Activated CD4-positive, alpha-beta T cell treated with anti-CD3 and anti-CD28 coated beads for 36 hours (primary cell): ENCODE data around the gene CNN1. TPM values are rescaled to one million over a fixed set of nuclear protein-coding genes. Genes with fewer than 3 reads are reported as not detected.
"Not testable (repeated sequence)": the region's sequence is repeated elsewhere in the genome, so short reads cannot be mapped to it uniquely, and the experiment has no call there.

Experiments used
- ATAC-seq: fragments of 200-7000 bp; cut with Tn5 transposase; one replicate; pipeline ENCODE4 v1.10.0; 2021; ENCODE audit warnings: mild to moderate bottlenecking, moderate library complexity
- CTCF ChIA-PET: fragments of 350-600 bp; sonication (Branson Sonifier 250); formaldehyde crosslinking; loops from one replicate; lab custom pipeline; 2021; ENCODE audit warnings: antibody characterized with exemption; lab: Charles Lee
- POLR2A ChIA-PET: fragments of 350-600 bp; sonication (Branson Sonifier 250); formaldehyde crosslinking; loops from one replicate; lab custom pipeline; 2021; ENCODE audit warnings: antibody characterized with exemption, inconsistent platforms; lab: Charles Lee
- DNase-seq: peaks from one replicate; pipeline ENCODE4 v3.0.0-alpha.2; 2020
- H3K27ac Mint-ChIP-seq: one replicate; pipeline ENCODE4 v1.8.0; 2021; ENCODE audit warnings: mixed read lengths
- H3K27me3 Mint-ChIP-seq: one replicate; pipeline ENCODE4 v1.8.0; 2021; ENCODE audit warnings: mixed read lengths
- H3K36me3 Mint-ChIP-seq: one replicate; pipeline ENCODE4 v1.8.0; 2021; ENCODE audit warnings: low read depth, mixed read lengths
- H3K4me1 Mint-ChIP-seq: one replicate; pipeline ENCODE4 v1.8.0; 2021; ENCODE audit warnings: mixed read lengths
- H3K4me3 Mint-ChIP-seq: one replicate; pipeline ENCODE4 v1.8.0; 2021; ENCODE audit warnings: mild to moderate bottlenecking, moderate library complexity, mixed read lengths
- H3K9me3 Mint-ChIP-seq: one replicate; pipeline ENCODE4 v1.8.0; 2021; ENCODE audit warnings: low read depth, mixed read lengths
- intact Hi-C, 2 experiments: fragments of 100-400 bp; cut with DNase I in 1 of 2; cut with micrococcal nuclease in 1 of 2; formaldehyde crosslinking; loops; one replicate each; pipeline versions ENCODE4 v1.14.2 to v1.15.1; 2022 to 2024; cut with DNase I, micrococcal nuclease
- total RNA-seq, 2 experiments: library from RNA; stranded (reverse); gene quantifications; one replicate each; pipeline ENCODE4 v1.2.3, GENCODE V29; 2021

Gene CNN1
- total RNA-seq, 2 experiments from 2014 or later: not detected

- no peak overlapping the region for H3K4me3 Mint-ChIP-seq
- DNase-seq (peak; percentile 42), ATAC-seq (no peak)
- H3K27ac Mint-ChIP-seq: peak overlapping the region; percentile 48
- peaks cover 25% of the 10 kb centered on the region for H3K36me3 Mint-ChIP-seq
- ChIA-PET POLR2A (no interaction called here), CTCF (interaction anchor here (0.9 to 1.1 kb wide), 2 partner anchors 26 to 71 kb away, joined by 3 to 6 read pairs; partner anchors contain the start of gene ECSIT)
- intact Hi-C loops: no loop called here
- peaks cover 28% of the 10 kb centered on the region for H3K4me1 Mint-ChIP-seq
- H3K27me3 Mint-ChIP-seq: no peaks in the 10 kb centered on the region
- no peaks in the 10 kb centered on the region for H3K9me3 Mint-ChIP-seq
Measured at GRCh38 chr19:11554160-11554559, 15.5 kb downstream of the CNN1 start.

- peak overlapping the region; percentile 51 for H3K27ac Mint-ChIP-seq
- H3K27me3 Mint-ChIP-seq: no peaks in the 10 kb centered on the region
- CTCF ChIA-PET: no interaction called here
- H3K9me3 Mint-ChIP-seq: no peaks in the 10 kb centered on the region
- intact Hi-C loops: no loop called here
- DNase-seq (no peak), ATAC-seq (no peak)
- POLR2A ChIA-PET: no interaction called here
- H3K4me3 Mint-ChIP-seq: no peak overlapping the region
- peaks cover 33% of the 10 kb centered on the region for H3K4me1 Mint-ChIP-seq
- peaks cover 28% of the 10 kb centered on the region for H3K36me3 Mint-ChIP-seq
Measured at GRCh38 chr19:11555246-11555645, 16.6 kb downstream of the CNN1 start.

- POLR2A ChIA-PET: interaction anchor here (0.5 kb wide), 1 partner anchor 119 kb away, joined by 3 read pairs; no protein-coding TSS in a partner anchor
- ATAC-seq (no peak), DNase-seq (no peak)
- peak overlapping the region; percentile 45 for H3K27ac Mint-ChIP-seq
- peak overlapping the region; percentile 90 for H3K4me3 Mint-ChIP-seq
- no peaks in the 10 kb centered on the region for H3K27me3 Mint-ChIP-seq
- intact Hi-C loops: no loop called here
- H3K4me1 Mint-ChIP-seq: peaks cover 41% of the 10 kb centered on the region
- peaks cover 28% of the 10 kb centered on the region for H3K36me3 Mint-ChIP-seq
- H3K9me3 Mint-ChIP-seq: no peaks in the 10 kb centered on the region
- CTCF ChIA-PET: interaction anchor here (0.7 to 1.5 kb wide), 2 partner anchors 25 to 65 kb away, joined by 3 to 4 read pairs; no protein-coding TSS in a partner anchor
Measured at GRCh38 chr19:11556634-11557420, 18.2 kb downstream of the CNN1 start.

GRCh38 chr19:11558881-11559828 is 20.5 kb downstream of the CNN1 start, which contains the start of gene ELOF1:
ELOF1 (minus strand) TSS chr19:11559230; CDS start chr19:11554347, 4,883 bp downstream.
- H3K4me3 Mint-ChIP-seq: peak within 1 kb of the TSS; percentile 90
- H3K4me1 Mint-ChIP-seq: peaks cover 44% of the 10 kb centered on the region
- intact Hi-C loops: loop anchor here (1.0 to 2.0 kb wide), 14 partner anchors 22 to 599 kb away; partner anchors contain the start of genes ZNF653 (in 2 of the 2), CCDC159 (in 1 of the 2), ECSIT (in 1 of the 2) and ODAD3 (in 1 of the 2)
- CTCF ChIA-PET: interaction anchor here (0.6 to 2.1 kb wide), 14 partner anchors 10 to 1350 kb away, joined by 3 to 12 read pairs (median 4); partner anchors contain the start of genes ECSIT and ZNF627
- H3K27ac Mint-ChIP-seq: peak within 1 kb of the TSS; percentile 94
- H3K27me3 Mint-ChIP-seq: no peaks in the 10 kb centered on the region
- no peaks in the 10 kb centered on the region for H3K9me3 Mint-ChIP-seq
- ATAC-seq: peak; percentile 93
- POLR2A ChIA-PET: interaction anchor here (0.6 to 1.5 kb wide), 5 partner anchors 13 to 30 kb away, joined by 3 to 8 read pairs (median 4); partner anchors contain the start of gene ECSIT
- peak; percentile 99 for DNase-seq
- H3K36me3 Mint-ChIP-seq: peaks cover 22% of the 10 kb centered on the region

GRCh38 chr19:11560404-11561051 is 21.9 kb downstream of the CNN1 start:
- POLR2A ChIA-PET: interaction anchor here (0.5 kb wide), 1 partner anchor 1310 kb away, joined by 3 read pairs; no protein-coding TSS in a partner anchor
- H3K27me3 Mint-ChIP-seq: no peaks in the 10 kb centered on the region
- peak overlapping the region; percentile 81 for H3K27ac Mint-ChIP-seq
- H3K4me1 Mint-ChIP-seq: peaks cover 38% of the 10 kb centered on the region
- DNase-seq (peak; percentile 78), ATAC-seq (peak; percentile 65)
- intact Hi-C loops: loop anchor here (1.0 kb wide), 3 partner anchors 21 to 470 kb away; no protein-coding TSS in a partner anchor
- H3K36me3 Mint-ChIP-seq: peaks cover 15% of the 10 kb centered on the region
- H3K4me3 Mint-ChIP-seq: peak overlapping the region; percentile 90
- no peaks in the 10 kb centered on the region for H3K9me3 Mint-ChIP-seq
- CTCF ChIA-PET: interaction anchor here (0.6 to 2.1 kb wide), 11 partner anchors 8 to 78 kb away, joined by 3 to 13 read pairs (median 4); partner anchors contain the start of gene ECSIT

- Mint-ChIP-seq H3K4me1 (peaks cover 24% of the 10 kb centered on the region), H3K27me3 (no peaks in the 10 kb centered on the region), H3K4me3 (no peak overlapping the region), H3K9me3 (no peaks in the 10 kb centered on the region), H3K36me3 (peaks cover 7% of the 10 kb centered on the region), H3K27ac (peak overlapping the region; percentile 38)
- ChIA-PET CTCF (interaction anchor here (1.0 to 1.2 kb wide), 2 partner anchors 16 to 28 kb away, joined by 3 to 4 read pairs; no protein-coding TSS in a partner anchor), POLR2A (no interaction called here)
- ATAC-seq (no peak), DNase-seq (no peak)
- intact Hi-C loops: no loop called here
Measured at GRCh38 chr19:11563532-11563931, 24.9 kb downstream of the CNN1 start.

- H3K36me3 Mint-ChIP-seq, intact Hi-C loops: not testable (repeated sequence)
- CTCF ChIA-PET: interaction anchor here (0.7 to 1.0 kb wide), 3 partner anchors 15 to 1611 kb away, joined by 3 read pairs; no protein-coding TSS in a partner anchor
Measured at GRCh38 chr19:11564082-11564807, 25.6 kb downstream of the CNN1 start.

GRCh38 chr19:11565649-11565980 is 27.0 kb downstream of the CNN1 start:
- DNase-seq, intact Hi-C loops, H3K4me3 Mint-ChIP-seq, H3K27ac Mint-ChIP-seq, ATAC-seq, POLR2A ChIA-PET, CTCF ChIA-PET, H3K9me3 Mint-ChIP-seq, H3K27me3 Mint-ChIP-seq, H3K36me3 Mint-ChIP-seq: not testable (repeated sequence)
- H3K4me1 Mint-ChIP-seq: peaks cover 15% of the 10 kb centered on the region

More at GRCh38 chr19:11564082-11564807, 25.6 kb downstream of the CNN1 start:
- H3K9me3 Mint-ChIP-seq, ATAC-seq, POLR2A ChIA-PET, H3K4me3 Mint-ChIP-seq, H3K27ac Mint-ChIP-seq, H3K27me3 Mint-ChIP-seq, DNase-seq: not testable (repeated sequence)
- peaks cover 22% of the 10 kb centered on the region for H3K4me1 Mint-ChIP-seq

GRCh38 chr19:11566164-11566563 is 27.5 kb downstream of the CNN1 start:
- Mint-ChIP-seq H3K4me1 (peaks cover 11% of the 10 kb centered on the region), H3K27me3 (no peaks in the 10 kb centered on the region), H3K27ac (no peak overlapping the region), H3K36me3 (peaks cover 2% of the 10 kb centered on the region), H3K9me3 (no peaks in the 10 kb centered on the region), H3K4me3 (no peak overlapping the region)
- no peak for ATAC-seq
- intact Hi-C loops: no loop called here
- ChIA-PET CTCF (no interaction called here), POLR2A (no interaction called here)
- no peak for DNase-seq

GRCh38 chr19:11570039-11570462 is 31.4 kb downstream of the CNN1 start:
- H3K4me1 Mint-ChIP-seq: peaks cover 7% of the 10 kb centered on the region
- no peaks in the 10 kb centered on the region for H3K27me3 Mint-ChIP-seq
- POLR2A ChIA-PET: no interaction called here
- intact Hi-C loops: no loop called here
- H3K9me3 Mint-ChIP-seq: no peaks in the 10 kb centered on the region
- CTCF ChIA-PET: no interaction called here
- H3K27ac Mint-ChIP-seq: no peak overlapping the region
- ATAC-seq: no peak
- H3K4me3 Mint-ChIP-seq: no peak overlapping the region
- no peak for DNase-seq
- peaks cover 2% of the 10 kb centered on the region for H3K36me3 Mint-ChIP-seq
